GM19468 (cell line): Measurements from ENCODE around the gene CCDC90B.
"Not testable (repeated sequence)": the region's sequence is repeated elsewhere in the genome, so short reads cannot be mapped to it uniquely, and the experiment has no call there.

Experiments used
- ATAC-seq: cut with Tn5 transposase; IDR thresholded peaks from one replicate; pipeline ENCODE4 v1.9.1; 2021; ENCODE audit warnings: mild to moderate bottlenecking, moderate library complexity, moderate number of reproducible peaks; ENCODE audit not compliant: unreplicated experiment; ENCODE audit errors: extremely low read depth

The CCDC90B gene

DNA sequence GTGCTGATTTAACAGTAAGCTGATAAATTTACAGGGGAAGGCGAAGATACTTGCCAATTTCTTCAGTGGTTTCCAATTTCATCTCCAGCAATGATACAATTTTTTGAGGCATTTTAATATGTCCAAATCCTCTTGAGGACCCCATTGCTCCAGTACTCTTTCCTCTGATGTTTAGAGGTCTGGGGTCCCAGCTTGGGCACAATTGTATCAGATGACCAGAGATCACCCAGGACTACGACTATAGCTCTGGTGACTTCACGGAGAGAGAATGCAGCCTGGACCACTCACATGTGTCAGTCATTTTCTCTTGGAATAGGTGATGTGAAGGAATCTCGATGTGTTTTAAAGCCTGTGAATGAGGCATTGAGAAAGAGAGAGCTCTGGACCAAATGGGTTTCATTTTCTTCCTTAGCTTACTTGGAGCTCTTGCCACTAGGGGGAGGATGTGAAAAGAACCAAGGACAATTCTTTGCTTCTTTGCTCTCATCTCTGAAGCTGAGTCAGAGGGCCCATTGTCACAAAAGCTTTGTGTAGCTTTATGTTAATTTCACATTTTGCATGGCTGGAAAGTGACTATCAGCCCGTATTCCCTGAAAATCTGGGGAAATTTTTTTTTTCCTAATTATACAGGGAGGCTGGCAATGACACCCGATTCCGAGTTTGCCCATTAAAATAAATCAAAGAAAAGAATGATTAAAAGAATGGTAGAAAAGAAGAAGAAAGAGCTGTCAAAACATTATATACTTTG is 6.7 kb upstream of the CCDC90B start:
- no peak for ATAC-seq

DNA sequence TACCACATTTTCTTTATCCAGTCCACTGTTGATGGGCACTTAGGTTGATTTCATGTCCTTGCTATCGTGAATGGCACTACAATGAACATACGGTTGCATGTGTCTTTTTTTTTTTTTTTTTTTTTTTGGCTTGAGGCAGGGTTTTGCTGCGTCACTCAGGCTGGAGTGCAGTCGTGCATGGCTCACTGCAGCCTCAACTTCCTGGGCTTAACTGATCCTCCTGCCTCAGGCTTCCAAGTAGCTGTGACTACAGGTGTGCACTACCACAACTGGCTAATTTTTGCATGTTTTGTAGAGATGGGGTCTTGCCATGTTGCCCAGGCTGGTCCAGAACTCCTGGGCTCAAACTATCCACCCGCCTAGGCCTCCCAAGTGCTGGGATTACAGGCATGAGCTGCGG is 1.5 kb upstream of the CCDC90B start:
- no peak for ATAC-seq

GRCh38 chr11:83285151-83285770 is 906 bp downstream of the CCDC90B start:
- ATAC-seq, result peak; percentile 11

DNA sequence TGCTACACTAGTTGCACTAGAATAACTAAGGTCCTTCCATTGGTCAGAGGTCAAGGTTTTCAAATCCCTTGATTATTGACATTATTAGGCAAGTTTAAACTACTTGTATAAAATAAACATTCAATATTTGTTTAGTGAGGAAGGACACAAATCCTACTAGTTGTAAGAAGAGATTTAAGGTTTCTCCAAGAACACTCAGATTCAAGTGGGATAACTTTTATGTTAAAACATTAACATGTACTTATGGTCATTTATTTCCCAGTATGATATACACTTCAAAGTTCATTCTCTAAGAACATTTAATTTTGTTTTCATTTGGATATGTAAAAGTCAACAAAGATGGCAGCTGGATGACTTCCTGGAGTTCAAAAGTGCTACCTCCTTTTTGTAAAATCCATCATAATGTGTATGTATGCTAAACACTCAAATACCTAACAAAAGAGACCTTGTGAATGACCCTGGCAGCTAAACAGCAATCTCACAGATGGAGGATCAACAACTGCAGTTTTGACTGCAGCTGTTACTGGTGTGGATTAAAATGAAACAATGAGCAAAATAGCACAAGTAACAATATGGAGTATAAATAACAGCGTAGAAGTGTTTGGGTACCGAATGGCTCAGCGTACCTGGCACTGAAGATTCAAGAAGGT is 1.5 kb downstream of the CCDC90B start:
- no peak for ATAC-seq

DNA sequence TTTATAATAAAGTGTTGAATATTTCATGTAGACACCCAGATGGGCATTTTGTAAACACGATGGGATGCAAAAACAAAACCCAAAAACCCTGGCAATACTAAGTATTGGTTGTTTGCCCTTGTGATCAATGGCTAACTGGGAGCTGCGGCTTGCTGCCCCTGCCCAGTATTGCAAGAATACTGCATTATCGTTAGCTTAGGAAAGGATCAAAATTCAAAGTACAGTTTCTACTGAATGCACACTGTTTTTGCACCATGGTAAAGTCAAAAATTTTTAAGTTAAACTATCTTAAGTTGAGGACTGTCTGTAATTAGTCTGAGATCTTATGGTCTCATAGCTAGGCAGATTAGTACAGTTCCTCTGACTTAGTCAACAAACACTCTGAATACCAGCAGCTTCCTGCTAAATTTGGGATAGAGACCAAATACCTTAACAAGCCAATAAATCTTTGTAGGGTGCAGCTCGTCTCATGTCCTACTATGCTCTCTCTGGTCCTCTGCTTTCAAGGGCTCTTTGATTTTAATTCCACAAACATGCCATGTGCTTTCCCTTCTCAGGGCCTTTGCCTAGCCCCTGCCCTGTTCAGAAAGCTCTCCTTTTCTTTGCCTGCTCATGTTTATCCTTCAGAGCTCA is 4.0 kb downstream of the CCDC90B start:
- no peak for ATAC-seq

GRCh38 chr11:83280256-83280655 is 5.9 kb downstream of the CCDC90B start:
- ATAC-seq, result no peak

GRCh38 chr11:83278351-83278750 is 7.8 kb downstream of the CCDC90B start:
- no peak for ATAC-seq

DNA sequence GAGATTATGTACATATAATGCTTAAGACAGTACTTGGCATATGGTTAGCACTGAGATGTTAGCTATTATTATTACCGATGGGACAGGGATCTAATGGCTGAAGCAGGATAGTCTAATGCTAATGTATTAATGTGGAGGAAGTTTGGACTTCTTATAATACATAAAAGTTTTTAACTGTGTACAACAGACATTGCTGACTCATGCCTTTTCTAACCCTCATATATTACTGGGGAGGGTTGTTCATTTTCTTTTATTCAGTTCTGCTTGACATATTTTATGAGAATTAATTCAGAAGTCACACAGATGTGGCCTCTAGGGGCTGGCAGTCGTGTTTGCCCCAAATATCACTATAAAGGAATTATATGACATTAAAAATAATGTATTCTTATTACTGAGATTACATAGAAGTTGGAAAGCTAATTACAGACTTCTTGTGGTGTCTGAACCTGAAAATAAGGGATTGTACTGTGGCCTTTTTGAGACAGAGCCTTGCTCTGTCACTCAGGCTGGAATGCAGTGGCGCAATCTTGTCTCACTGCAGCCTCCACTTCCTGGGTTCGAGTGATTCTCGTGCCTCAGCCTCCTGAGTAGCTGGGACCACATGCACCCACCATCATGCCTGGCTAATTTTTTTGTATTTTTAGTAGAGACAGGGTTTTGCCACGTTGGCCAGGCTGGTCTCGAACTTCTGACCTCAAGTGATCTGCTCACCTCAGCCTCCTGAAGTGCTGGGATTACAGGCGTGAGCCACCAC is 10.1 kb downstream of the CCDC90B start:
- no peak for ATAC-seq

- no peak for ATAC-seq
Measured at GRCh38 chr11:83272627-83273026, 13.5 kb downstream of the CCDC90B start.

- not testable (repeated sequence) for ATAC-seq
Measured at GRCh38 chr11:83271734-83272133, 14.4 kb downstream of the CCDC90B start.

DNA sequence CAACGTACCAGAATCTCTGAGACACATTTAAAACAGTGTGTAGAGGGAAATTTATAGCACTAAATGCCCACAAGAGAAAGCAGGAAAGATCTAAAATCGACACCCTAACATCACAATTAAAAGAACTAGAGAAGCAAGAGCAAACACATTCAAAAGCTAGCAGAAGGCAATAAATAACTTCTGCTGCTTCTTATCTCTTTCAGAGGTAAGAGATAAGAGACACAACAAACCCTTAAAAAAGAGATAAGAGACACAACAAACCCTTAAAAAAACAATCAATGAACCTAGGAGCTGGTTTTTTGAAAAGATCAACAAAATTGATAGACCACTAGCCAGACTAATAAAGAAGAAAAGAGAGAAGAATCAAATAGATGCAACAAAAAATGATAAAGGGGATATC is 17.1 kb downstream of the CCDC90B start:
- ATAC-seq, result not testable (repeated sequence)

DNA sequence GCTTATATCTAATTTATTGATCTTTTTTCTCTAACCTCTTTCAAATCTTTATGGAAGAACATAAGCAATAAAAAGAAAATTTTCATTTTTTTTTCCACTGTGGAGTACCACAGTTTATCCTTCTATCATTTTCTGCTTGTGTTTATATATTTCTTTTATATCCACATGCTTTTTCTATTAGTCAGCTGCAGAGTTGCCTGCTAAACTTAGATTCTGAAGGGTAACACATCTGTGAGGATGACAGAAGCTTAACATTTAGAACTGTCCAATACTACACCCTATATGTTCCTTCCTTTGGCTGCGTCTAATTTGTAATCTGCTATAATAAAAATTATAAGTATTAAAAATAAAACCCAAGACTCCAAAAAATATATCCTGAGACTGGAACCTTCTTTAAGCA is 20.8 kb downstream of the CCDC90B start:
- ATAC-seq, result no peak

DNA sequence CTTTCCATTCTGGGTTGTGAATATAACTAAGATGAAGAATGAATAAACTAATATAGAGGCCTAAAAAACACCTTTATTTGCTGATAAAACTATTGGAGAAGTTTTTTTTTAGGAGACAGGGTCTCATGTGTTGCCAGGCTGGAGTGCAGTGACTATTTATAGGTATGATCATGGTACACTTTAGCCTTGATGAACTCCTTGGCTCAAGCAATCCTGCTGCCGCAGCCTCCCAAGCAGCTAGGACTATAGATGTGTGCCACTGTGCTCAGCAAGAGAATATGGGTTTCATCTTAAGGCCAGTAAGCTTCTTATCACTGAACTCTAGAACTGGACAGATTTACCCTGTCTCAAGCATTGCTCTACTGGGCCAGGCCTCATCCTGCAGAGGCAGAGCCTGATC is 26.6 kb downstream of the CCDC90B start:
- ATAC-seq, result no peak

- ATAC-seq, result no peak
Measured at GRCh38 chr11:83257761-83258168, 28.4 kb downstream of the CCDC90B start.

DNA sequence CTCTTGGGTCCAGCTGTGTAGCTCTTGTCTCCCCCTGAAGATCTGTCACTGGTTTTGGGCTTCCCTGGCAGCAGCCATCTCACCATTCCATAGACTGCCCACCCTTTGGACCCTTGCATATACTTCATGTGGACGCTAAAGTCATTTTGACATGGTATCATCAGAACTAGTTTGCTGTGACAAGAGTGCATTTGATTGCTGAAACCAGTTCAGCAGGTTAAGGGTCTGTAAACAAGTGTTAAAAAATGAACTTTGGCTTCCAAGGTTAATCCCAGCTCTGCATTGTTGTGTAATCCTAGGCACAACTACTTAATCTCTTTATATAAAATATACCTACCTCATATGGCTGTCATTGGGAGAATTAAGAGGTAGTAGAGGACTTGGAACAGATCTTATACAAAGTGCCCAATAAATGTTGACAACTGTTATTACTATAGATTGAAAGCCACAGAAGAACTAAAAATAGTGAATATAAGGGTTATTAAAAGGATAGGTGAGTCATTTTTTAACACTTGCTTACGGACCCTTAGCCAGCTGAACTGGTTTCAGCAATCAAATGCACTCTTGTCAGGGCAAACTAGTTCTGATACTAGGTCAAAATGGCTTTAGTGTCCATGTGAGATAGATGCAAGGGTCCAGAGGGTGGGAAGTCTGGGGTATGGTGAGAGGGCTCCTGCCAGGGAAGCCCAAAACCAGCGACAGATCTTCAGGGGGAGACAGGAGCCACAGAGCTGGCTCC is 29.4 kb downstream of the CCDC90B start:
- ATAC-seq, result no peak

DNA sequence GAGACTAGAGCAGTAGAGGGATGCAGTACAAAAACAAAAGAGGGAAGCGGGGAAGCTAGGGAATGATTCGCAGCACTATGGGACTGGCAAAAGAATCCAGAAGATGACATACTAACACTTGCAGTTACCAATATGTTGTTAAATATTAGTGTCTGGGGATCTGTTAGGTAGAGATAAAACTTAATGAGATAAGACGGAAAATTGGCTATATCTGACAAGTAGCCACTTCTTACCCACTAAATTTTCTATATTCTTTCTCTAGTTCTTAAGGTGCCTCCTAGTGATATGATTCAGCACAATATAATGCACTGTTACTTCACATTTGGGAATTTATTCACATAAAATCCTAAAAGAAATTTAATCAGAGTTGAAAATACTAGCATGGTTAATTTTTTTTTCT is 30.8 kb downstream of the CCDC90B start:
- ATAC-seq, result no peak

DNA sequence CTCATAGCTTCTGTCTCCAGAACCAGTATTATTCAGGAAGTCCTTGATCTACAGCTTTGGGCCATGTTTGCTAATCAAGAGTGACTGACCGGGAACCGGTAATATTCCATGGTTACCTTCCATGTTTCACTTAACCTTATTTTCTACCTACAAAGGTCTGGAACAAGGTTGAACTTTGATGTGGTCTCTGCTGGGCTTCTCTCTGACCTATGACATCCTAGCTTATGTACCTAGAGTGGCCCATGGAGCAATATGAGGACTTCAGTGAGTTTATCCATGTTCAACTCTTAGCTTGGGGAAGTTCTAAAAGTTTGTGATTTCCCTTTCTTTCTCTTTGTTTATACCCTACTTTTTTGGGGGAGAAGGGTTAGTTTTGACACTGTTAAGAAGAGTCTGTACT is 33.2 kb downstream of the CCDC90B start:
- no peak for ATAC-seq

DNA sequence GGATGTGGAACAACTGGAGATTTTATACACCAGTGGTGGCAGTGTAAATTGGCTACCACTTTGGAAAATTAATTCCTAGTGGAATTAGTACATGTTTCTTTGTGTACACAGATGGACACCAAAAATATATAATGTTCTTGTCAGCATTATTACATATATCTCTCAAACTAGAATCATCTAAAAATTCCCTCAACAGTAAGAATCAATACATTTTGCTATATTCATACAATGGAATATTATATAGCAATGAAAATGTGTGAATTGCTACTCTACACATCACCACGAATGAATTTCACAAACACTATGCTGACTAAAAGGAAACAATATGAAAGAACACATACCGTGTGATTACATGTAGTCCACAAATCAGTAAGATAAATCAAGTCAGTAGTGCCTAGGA is 33.9 kb downstream of the CCDC90B start:
- ATAC-seq, result no peak

DNA sequence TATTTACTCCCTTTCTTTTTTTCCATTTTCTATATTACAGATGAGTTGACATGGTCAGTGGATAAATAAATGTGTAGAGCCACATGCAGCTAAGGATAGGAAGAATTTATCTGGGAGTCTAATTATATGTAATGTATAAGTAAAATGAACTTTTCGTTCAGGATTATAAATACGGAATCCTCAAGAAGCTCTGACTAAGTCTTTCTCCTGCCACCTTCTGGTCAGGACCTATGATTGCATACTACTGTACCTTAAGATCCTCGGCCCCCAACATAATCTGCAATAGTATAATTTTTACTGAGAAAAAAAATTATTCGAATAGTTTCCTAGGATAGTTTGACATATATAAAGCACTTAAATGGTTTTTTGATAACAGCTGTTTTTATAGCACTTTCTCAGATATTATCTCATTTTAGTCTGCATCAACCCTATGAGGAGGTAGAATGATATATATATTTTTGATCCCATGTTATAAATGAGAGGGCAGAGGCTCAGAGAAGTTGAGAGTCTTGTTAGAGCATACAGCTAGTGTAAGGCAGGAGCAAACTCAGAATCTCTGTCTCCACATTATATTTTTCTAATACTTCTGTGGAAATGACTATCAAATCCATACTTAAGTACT is 36.1 kb downstream of the CCDC90B start:
- peak; percentile 44 for ATAC-seq
